Ishikawa (cell line): Measurements from ENCODE around the gene TRAK1.

Experiments
- CEBPB ChIP-seq: IDR thresholded peaks from 2 replicates; pipeline ENCODE4 v1.6.1; 2012
- CREB1 ChIP-seq: IDR thresholded peaks from 2 replicates; pipeline ENCODE4 v1.6.1; 2012; ENCODE audit warnings: low read depth
- EGR1 ChIP-seq: IDR thresholded peaks from 2 replicates; pipeline ENCODE4 v1.6.1; 2012
- EP300 ChIP-seq: IDR thresholded peaks from 2 replicates; pipeline ENCODE4 v1.6.1; 2012; ENCODE audit warnings: borderline replicate concordance
- FOXM1 ChIP-seq: IDR thresholded peaks from 2 replicates; pipeline ENCODE4 v1.6.1; 2012; ENCODE audit warnings: low read depth, borderline replicate concordance
- MAX ChIP-seq: IDR thresholded peaks from 2 replicates; pipeline ENCODE4 v1.6.1; 2012
- NFIC ChIP-seq: IDR thresholded peaks from 2 replicates; pipeline ENCODE4 v1.6.1; 2012
- RAD21 ChIP-seq: IDR thresholded peaks from 2 replicates; pipeline ENCODE4 v1.6.1; 2012; ENCODE audit warnings: low read depth
- REST ChIP-seq: IDR thresholded peaks from 2 replicates; pipeline ENCODE4 v1.6.1; 2012; ENCODE audit warnings: low read depth, mild to moderate bottlenecking
- TAF1 ChIP-seq: IDR thresholded peaks from 2 replicates; pipeline ENCODE4 v1.6.1; 2012; ENCODE audit warnings: low read depth, mild to moderate bottlenecking
- TCF12 ChIP-seq: IDR thresholded peaks from 2 replicates; pipeline ENCODE4 v1.6.1; 2012; ENCODE audit warnings: low read depth
- TEAD4 ChIP-seq: IDR thresholded peaks from 2 replicates; pipeline ENCODE4 v1.6.1; 2012
- USF1 ChIP-seq: IDR thresholded peaks from 2 replicates; pipeline ENCODE4 v1.6.1; 2012
- YY1 ChIP-seq: IDR thresholded peaks from 2 replicates; pipeline ENCODE4 v1.6.1; 2012; ENCODE audit warnings: low read depth
- ZBTB7A ChIP-seq: IDR thresholded peaks from 2 replicates; pipeline ENCODE4 v1.6.1; 2012; ENCODE audit warnings: low read depth

The TRAK1 gene

DNA sequence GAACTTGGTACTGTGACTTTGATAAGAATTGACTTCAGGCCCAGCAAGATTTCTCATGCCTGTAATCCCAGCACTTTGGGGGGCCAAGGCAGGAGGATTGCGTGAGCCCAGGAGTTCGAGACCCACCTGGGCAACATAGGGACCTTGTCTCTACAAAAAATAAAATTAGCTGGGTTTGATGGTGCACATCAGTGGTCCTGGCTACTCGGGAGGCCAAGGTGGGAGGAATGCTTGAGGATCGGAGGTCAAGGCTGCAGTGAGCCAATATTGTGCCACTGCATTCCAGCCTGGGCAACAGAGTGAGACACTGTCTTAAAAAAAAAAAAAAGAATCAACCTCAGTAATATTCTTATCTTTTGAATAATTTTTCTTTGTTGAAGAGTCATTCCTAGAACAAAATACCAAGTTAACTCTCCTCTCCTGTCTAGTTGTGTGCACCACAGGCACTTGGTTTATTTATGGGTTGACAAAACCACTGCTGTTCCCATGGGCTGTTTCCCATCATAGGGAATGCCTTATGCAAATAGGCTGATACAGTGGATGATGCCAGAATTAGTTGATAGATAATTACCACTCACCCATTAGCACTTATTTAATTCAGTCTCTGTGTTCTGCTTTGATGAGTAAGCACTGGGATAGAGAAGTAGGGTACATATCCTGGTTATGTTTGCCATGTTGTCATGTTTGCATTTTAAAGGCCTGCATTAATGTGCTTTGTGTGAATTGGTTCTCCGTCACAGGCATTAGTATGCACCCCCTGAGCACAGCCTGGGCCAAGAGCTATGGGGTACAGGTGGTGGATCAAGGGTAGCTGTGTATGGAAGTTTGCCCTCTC, 32.9 kb downstream of the TRAK1 start:
- no peak for TF ChIP-seq FOXM1
- TF ChIP-seq MAX = no peak
- TF ChIP-seq CEBPB = no peak
- TF ChIP-seq YY1 = no peak
- no peak for TF ChIP-seq EGR1
- TF ChIP-seq REST = no peak
- no peak for TF ChIP-seq TAF1
- no peak for TF ChIP-seq RAD21
- no peak for TF ChIP-seq ZBTB7A
- TF ChIP-seq TEAD4 = no peak
- no peak for TF ChIP-seq NFIC

DNA sequence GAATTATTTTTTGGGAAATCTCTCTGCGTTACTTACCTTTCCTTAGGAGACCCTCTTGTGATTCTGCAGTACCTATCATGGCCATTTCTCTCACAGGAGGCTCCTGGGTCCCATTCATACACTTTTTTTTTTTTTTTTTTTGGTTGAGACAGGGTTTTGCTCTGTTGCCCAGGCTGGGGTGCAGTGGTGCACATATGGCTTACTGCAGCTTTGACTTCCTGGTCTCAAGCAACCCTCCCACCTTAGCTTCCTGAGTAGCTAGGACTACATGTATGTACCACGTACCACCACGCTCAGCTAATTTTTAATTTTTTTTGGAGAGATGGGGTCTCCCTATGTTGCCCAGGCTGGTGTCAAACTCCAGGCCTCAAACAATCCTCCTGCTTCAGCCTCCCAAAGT, 36.1 kb downstream of the TRAK1 start:
- TF ChIP-seq TCF12 = no peak
- TF ChIP-seq EP300 = no peak
- TF ChIP-seq ZBTB7A = no peak
- no peak for TF ChIP-seq EGR1
- TF ChIP-seq CREB1 = no peak
- TF ChIP-seq MAX = no peak
- TF ChIP-seq REST = no peak
- no peak for TF ChIP-seq CEBPB
- no peak for TF ChIP-seq RAD21
- TF ChIP-seq FOXM1 = no peak
- no peak for TF ChIP-seq NFIC
- TF ChIP-seq YY1 = no peak
- no peak for TF ChIP-seq TEAD4
- TF ChIP-seq TAF1 = no peak
- TF ChIP-seq USF1 = no peak

DNA sequence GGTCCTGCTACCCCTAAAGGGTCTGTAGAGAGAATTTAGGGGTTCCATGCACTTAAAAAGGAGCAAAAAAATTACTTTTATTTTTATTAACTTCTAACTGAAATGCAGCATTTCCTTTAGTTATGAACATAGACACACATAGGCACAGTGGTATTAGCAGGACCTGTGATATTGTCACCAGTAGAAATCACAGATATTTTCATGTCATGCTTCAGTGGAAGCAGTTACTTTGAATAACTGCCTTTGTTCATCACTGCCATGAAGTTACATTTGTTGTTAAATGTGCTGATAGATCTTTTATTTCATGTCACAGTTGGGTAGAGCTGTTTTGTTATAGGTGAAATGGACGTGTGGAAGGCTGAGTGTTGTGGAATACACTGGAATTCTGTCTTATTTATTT, 37.4 kb downstream of the TRAK1 start:
- no peak for TF ChIP-seq EGR1
- no peak for TF ChIP-seq REST
- TF ChIP-seq FOXM1 = no peak
- no peak for TF ChIP-seq YY1
- TF ChIP-seq EP300 = no peak

DNA sequence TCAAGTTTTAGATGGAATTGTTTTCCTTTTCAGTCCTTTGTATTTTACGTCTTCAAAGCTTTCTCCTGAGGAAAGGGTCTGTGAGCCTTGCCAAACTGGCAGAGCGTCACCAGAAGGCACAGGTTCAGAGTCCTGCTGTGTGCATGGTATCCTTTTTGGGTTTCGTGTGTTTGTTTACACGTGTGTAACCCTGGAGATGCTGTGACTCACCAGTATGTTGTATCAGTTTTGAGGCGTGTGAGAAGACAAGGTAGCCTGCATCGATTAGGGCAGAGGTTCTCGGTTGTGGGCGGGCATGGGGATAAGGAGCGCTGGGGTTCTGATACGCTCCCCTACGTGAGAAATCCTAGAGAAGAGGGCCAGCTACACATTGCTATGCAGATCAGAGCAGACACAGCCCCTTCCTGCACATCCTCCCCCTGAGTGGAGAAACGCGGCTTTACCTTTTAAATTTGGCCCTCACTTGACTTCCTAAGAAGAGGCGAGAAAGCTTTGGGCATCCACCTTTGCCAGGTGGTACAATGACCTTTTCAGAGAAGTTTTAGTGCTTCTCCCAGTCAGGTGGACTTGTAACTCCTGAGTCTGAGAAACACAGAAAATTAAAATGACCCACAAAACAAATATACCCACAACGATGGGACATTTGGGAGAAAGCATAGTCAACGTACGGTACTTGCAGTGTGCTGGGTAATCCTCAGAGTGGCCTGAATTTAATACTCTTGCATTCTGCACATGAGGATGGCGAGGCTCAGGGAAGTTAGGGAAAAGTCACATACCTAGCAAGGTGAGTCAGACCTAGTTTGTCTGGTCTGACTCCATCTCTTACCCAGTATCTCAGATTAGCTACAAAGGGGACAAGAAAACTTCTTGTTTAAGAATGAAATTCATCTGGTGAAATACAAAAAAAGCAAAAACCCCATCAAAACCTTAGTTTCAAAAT, 38.1 kb downstream of the TRAK1 start:
- TF ChIP-seq TEAD4 = peak; percentile 65
- no peak for TF ChIP-seq NFIC
- no peak for TF ChIP-seq MAX
- no peak for TF ChIP-seq EP300
